Activated CD8-positive, alpha-beta T cell treated with anti-CD3 and anti-CD28 coated beads, Interleukin-2, amount 10 ng/mL, durations not matched to agents 7 days and 5 days (primary cell): Measurements from ENCODE around the gene CNDP1. TPM values are rescaled to one million over a fixed set of nuclear protein-coding genes. Genes with fewer than 3 reads are reported as not detected.

Experiments used
- ATAC-seq: fragments of 150-1000 bp; cut with Tn5 transposase; one replicate; pipeline ENCODE4 v1.10.0; 2021; ENCODE audit warnings: moderate library complexity
- CTCF ChIA-PET: fragments of 350-600 bp; sonication (Branson Sonifier 250); formaldehyde crosslinking; loops from one replicate; lab custom pipeline; 2021; ENCODE audit warnings: antibody characterized with exemption; lab: Charles Lee
- POLR2A ChIA-PET: fragments of 350-600 bp; sonication (Branson Sonifier 250); formaldehyde crosslinking; loops from one replicate; lab custom pipeline; 2021; ENCODE audit warnings: antibody characterized with exemption; lab: Charles Lee
- DNase-seq: peaks from one replicate; pipeline ENCODE4 v3.0.0-alpha.2; 2020
- H3K27ac Mint-ChIP-seq: one replicate; pipeline ENCODE4 v1.8.0; 2021; ENCODE audit warnings: mild to moderate bottlenecking, mixed read lengths
- H3K27me3 Mint-ChIP-seq: one replicate; pipeline ENCODE4 v1.8.0; 2021; ENCODE audit warnings: low read depth, mixed read lengths
- H3K36me3 Mint-ChIP-seq: one replicate; pipeline ENCODE4 v1.8.0; 2021; ENCODE audit warnings: low read depth, mixed read lengths
- H3K4me1 Mint-ChIP-seq: one replicate; pipeline ENCODE4 v1.8.0; 2021; ENCODE audit warnings: low read depth, mixed read lengths
- H3K4me3 Mint-ChIP-seq: one replicate; pipeline ENCODE4 v1.8.0; 2021; ENCODE audit warnings: mild to moderate bottlenecking, mixed read lengths
- H3K9me3 Mint-ChIP-seq: one replicate; pipeline ENCODE4 v1.8.0; 2022; ENCODE audit warnings: mixed read lengths; ENCODE audit not compliant: insufficient read depth
- total RNA-seq, 2 experiments: library from RNA; stranded (reverse); gene quantifications; one replicate each; pipeline ENCODE4 v1.2.3, GENCODE V29; 2021

CNDP1 gene
- total RNA-seq, 2 experiments from 2014 or later, result not detected

DNA sequence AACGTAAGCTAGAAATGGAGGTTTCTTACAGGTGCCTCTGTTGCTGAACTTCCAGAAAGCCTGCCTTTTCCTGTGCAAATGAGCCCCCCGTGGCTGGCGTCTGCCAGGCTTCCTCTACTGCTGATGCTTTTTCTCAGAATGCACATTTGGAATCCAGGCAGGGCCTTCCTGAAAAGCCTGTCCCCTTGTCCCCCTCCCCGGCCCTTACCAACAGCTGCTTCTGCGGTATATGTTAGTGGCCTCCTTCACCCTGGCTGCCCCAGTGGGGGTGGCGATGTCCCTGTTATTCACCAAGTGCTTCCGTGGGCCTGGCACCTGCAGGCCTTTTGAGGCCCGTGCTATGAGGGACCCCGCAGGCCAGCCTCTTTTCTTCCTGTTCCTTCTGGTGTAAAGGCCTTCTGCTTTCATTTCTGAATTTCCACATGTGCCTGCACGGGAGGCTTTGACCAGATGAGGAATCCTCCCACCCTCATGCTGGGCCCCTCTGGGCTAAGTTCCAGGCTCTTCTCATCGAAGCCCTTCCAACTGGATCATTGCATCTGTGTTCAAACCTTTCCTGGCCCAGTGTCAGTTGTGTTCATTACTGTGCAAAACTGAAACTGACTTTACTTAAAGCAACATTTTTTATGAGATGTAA is 27.7 kb upstream of the CNDP1 start:
- CTCF ChIA-PET, result no interaction called here

GRCh38 chr18:74507097-74507881 is 27.0 kb upstream of the CNDP1 start:
- peaks cover 61% of the 10 kb centered on the region for H3K36me3 Mint-ChIP-seq
- H3K9me3 Mint-ChIP-seq, result no peaks in the 10 kb centered on the region
- ChIA-PET CTCF (no interaction called here), POLR2A (no interaction called here)
- peaks cover 12% of the 10 kb centered on the region for H3K4me1 Mint-ChIP-seq
- peak overlapping the region; percentile 71 for H3K27ac Mint-ChIP-seq
- DNase-seq (no peak), ATAC-seq (no peak)
- no peak overlapping the region for H3K4me3 Mint-ChIP-seq
- H3K27me3 Mint-ChIP-seq, result no peaks in the 10 kb centered on the region

More for the DNA sequence above, 27.7 kb upstream of the CNDP1 start:
- no peak overlapping the region for H3K27ac Mint-ChIP-seq
- H3K27me3 Mint-ChIP-seq, result no peaks in the 10 kb centered on the region
- peaks cover 13% of the 10 kb centered on the region for H3K4me1 Mint-ChIP-seq
- H3K36me3 Mint-ChIP-seq, result peaks cover 64% of the 10 kb centered on the region
- no peaks in the 10 kb centered on the region for H3K9me3 Mint-ChIP-seq
- DNase-seq, result no peak
- POLR2A ChIA-PET, result no interaction called here
- H3K4me3 Mint-ChIP-seq, result no peak overlapping the region
- ATAC-seq, result no peak

DNA sequence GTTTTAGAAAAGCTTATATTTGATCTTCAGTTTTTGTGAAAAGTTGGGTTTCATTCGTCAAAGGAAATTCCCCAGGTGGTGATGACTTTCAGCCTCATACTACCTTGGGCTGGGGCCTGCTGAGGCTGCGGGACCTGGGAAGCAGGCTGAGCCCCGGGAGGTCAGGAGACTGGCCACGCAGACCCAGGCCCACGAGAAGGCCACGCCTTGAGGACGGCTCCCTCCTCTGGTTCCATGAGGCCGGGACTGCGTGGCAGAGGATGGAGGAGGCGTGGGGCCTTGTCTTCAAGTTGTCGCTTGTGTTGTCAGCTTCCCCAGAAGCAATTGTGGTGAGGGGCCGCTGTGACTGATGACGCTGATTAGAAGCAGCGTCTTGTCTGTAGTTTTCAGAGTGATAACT is 26.4 kb upstream of the CNDP1 start:
- Mint-ChIP-seq H3K27ac (peak overlapping the region; percentile 3), H3K36me3 (peaks cover 60% of the 10 kb centered on the region)
- POLR2A ChIA-PET, result no interaction called here

GRCh38 chr18:74508366-74508765 is 25.9 kb upstream of the CNDP1 start:
- ChIA-PET CTCF (interaction anchor here (0.9 to 1.0 kb wide), 2 partner anchors 15 to 155 kb away, joined by 3 read pairs; no protein-coding TSS in a partner anchor), POLR2A (no interaction called here)
- Mint-ChIP-seq H3K27ac (no peak overlapping the region), H3K27me3 (no peaks in the 10 kb centered on the region), H3K9me3 (no peaks in the 10 kb centered on the region), H3K36me3 (peaks cover 59% of the 10 kb centered on the region), H3K4me1 (peaks cover 12% of the 10 kb centered on the region), H3K4me3 (no peak overlapping the region)
- no peak for ATAC-seq
- DNase-seq, result no peak

More for the DNA sequence above, 26.4 kb upstream of the CNDP1 start:
- peaks cover 12% of the 10 kb centered on the region for H3K4me1 Mint-ChIP-seq
- DNase-seq (no peak), ATAC-seq (no peak)
- no peaks in the 10 kb centered on the region for H3K27me3 Mint-ChIP-seq
- CTCF ChIA-PET, result no interaction called here
- H3K9me3 Mint-ChIP-seq, result no peaks in the 10 kb centered on the region
- H3K4me3 Mint-ChIP-seq, result no peak overlapping the region

- H3K36me3 Mint-ChIP-seq, result peaks cover 58% of the 10 kb centered on the region
- H3K9me3 Mint-ChIP-seq, result no peaks in the 10 kb centered on the region
These were observed 25.5 kb upstream of the CNDP1 start for GRCh38 chr18:74508821-74509225.

DNA sequence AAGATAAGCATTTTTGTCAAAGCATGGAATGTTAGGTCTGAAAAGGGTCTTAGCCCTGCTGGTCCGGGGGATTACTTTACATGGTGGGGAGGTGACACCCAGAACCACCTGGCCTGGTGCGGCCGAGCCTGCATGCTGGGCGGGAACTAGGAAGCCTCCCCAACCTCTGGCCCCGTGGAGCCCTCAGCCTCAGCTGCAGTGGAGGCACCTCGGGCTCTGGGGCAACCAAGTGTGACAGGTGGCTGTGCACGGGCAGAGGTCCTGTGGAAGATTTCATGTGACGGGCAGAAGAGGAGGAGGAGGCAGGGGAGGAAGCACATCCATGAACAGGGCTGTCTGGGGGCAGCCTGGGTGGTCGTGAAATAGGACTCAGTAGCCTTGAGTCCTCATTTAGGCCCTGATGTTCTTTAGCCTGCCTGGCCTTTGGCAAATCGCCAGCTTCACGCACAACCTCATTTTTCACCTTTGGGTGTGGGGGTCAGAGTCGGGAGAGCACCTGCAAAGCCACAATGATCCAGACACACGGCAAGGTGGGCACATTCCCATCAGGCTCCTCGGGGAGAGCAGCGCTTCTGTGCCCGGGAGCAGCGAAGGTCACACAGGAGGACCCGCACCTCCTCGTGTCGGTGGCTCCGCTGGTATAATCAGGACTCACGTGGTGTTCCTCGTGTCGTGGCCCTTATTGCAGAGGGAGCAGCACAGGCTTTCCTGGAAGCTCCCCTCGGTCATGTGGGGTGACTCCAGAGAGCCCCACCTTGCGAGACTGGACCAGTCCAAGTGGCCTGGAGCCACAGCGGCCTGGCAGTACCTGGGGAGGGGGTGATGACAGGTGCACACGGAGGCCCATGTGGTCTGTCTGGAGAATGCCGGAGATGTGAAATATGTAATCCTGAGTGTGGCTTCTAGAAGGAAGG is 24.2 kb upstream of the CNDP1 start:
- Mint-ChIP-seq H3K4me1 (peaks cover 12% of the 10 kb centered on the region), H3K27me3 (no peaks in the 10 kb centered on the region), H3K9me3 (no peaks in the 10 kb centered on the region), H3K27ac (no peak overlapping the region), H3K4me3 (no peak overlapping the region), H3K36me3 (peaks cover 58% of the 10 kb centered on the region)
- ChIA-PET CTCF (interaction anchor here (1.5 kb wide), 1 partner anchor 42 kb away, joined by 3 read pairs; no protein-coding TSS in a partner anchor), POLR2A (no interaction called here)
- DNase-seq (no peak), ATAC-seq (no peak)

More at GRCh38 chr18:74508821-74509225, 25.5 kb upstream of the CNDP1 start:
- DNase-seq (no peak), ATAC-seq (no peak)
- POLR2A ChIA-PET, result no interaction called here
- CTCF ChIA-PET, result interaction anchor here (0.9 to 1.0 kb wide), 2 partner anchors 15 to 156 kb away, joined by 3 read pairs; no protein-coding TSS in a partner anchor
- H3K4me3 Mint-ChIP-seq, result no peak overlapping the region
- H3K4me1 Mint-ChIP-seq, result peaks cover 12% of the 10 kb centered on the region
- no peaks in the 10 kb centered on the region for H3K27me3 Mint-ChIP-seq
- H3K27ac Mint-ChIP-seq, result no peak overlapping the region

DNA sequence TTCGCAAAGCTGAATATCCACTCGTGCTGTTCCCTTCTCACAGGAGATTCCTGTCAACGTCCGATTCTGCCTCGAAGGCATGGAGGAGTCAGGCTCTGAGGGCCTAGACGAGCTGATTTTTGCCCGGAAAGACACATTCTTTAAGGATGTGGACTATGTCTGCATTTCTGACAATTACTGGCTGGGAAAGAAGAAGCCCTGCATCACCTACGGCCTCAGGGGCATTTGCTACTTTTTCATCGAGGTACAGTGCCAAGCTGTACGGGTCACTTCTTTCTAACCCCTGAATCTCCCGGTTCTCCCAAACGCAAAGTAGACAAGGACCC is 23.6 kb upstream of the CNDP1 start:
- no peak for ATAC-seq
- DNase-seq, result no peak
- H3K4me1 Mint-ChIP-seq, result peaks cover 12% of the 10 kb centered on the region
- no peaks in the 10 kb centered on the region for H3K27me3 Mint-ChIP-seq
- POLR2A ChIA-PET, result no interaction called here
- no peak overlapping the region for H3K27ac Mint-ChIP-seq
- no peak overlapping the region for H3K4me3 Mint-ChIP-seq
- peaks cover 56% of the 10 kb centered on the region for H3K36me3 Mint-ChIP-seq
- CTCF ChIA-PET, result interaction anchor here (1.5 kb wide), 1 partner anchor 41 kb away, joined by 3 read pairs; no protein-coding TSS in a partner anchor
- no peaks in the 10 kb centered on the region for H3K9me3 Mint-ChIP-seq

DNA sequence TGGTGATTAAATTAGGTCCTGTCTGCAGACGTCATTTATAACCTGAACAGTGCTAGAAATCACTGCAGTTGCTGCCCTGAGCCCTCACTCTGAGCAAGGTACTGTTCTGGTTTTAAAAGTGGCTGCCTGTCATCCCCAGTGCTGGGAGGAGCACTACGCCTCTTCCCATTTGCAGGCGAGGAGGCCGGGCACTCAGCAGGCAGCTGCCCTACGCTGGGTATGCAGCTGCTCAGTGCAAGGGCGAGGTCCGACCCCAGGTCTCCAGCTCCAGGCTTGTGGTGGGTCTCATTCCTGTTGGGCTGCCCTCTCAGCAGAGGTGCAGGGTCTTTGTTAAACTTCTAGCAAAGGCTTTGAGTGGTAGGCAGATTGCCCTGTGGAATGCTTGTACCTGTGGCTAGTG is 22.5 kb upstream of the CNDP1 start:
- peaks cover 57% of the 10 kb centered on the region for H3K36me3 Mint-ChIP-seq
- ATAC-seq (no peak), DNase-seq (no peak)
- ChIA-PET POLR2A (no interaction called here), CTCF (no interaction called here)
- H3K4me3 Mint-ChIP-seq, result no peak overlapping the region
- no peaks in the 10 kb centered on the region for H3K27me3 Mint-ChIP-seq
- peaks cover 10% of the 10 kb centered on the region for H3K4me1 Mint-ChIP-seq
- H3K9me3 Mint-ChIP-seq, result no peaks in the 10 kb centered on the region
- H3K27ac Mint-ChIP-seq, result no peak overlapping the region

- ChIA-PET CTCF (no interaction called here), POLR2A (no interaction called here)
- Mint-ChIP-seq H3K9me3 (no peaks in the 10 kb centered on the region), H3K27me3 (no peaks in the 10 kb centered on the region), H3K27ac (no peak overlapping the region), H3K4me3 (no peak overlapping the region), H3K36me3 (peaks cover 54% of the 10 kb centered on the region), H3K4me1 (peaks cover 5% of the 10 kb centered on the region)
- no peak for DNase-seq
- no peak for ATAC-seq
These were observed 21.8 kb upstream of the CNDP1 start for GRCh38 chr18:74512321-74513053.

DNA sequence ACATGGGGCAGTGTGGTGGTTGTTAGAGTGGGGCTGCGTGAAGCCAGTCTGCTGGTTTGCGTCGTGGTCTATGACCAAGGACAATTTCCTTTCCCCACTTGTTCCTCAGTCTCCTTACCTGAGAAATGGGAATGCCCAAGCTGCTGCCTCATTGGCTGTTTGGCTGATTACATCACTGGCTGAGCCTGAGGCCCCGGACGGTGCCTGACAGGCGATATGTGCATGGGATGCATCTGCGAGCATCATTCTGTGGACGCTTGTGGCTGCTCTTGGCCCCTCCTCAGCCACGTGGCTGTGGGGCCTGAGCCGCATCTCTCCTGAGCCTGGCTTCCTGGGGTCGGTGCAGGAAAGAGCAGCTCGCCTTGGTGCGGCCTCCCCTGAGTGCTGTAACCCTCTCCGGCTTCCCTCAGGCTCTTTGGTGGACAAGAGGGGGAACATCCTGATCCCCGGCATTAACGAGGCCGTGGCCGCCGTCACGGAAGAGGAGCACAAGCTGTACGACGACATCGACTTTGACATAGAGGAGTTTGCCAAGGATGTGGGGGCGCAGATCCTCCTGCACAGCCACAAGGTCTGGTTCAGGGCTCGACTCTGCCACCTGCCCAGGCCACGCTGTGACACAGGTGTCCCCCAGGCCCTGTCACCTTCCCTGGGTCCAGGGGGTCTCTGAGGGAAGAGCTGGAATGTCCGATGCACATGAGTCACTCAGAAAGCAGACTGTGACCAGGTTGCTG is 21.0 kb upstream of the CNDP1 start:
- POLR2A ChIA-PET, result no interaction called here
- CTCF ChIA-PET, result no interaction called here
- DNase-seq (no peak), ATAC-seq (no peak)
- Mint-ChIP-seq H3K27me3 (no peaks in the 10 kb centered on the region), H3K9me3 (no peaks in the 10 kb centered on the region), H3K4me3 (no peak overlapping the region), H3K4me1 (no peaks in the 10 kb centered on the region), H3K27ac (no peak overlapping the region), H3K36me3 (peaks cover 51% of the 10 kb centered on the region)

DNA sequence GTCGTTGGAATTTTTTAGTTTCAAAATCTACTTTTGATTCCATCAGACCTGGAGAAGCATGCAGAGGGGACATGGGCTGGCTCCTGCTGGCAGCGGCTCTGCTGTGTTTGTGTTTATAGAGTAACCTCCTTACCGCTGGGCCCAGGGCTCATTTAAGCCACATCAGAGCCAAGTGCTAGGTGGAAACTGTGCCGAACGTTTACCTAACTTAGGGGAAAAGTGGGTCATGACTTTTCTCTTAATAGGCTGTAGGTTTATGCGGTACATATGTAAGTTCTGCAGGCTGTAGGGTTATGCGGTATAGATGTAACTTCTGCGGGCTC is 20.5 kb upstream of the CNDP1 start:
- POLR2A ChIA-PET, result no interaction called here
- Mint-ChIP-seq H3K4me3 (no peak overlapping the region), H3K27me3 (no peaks in the 10 kb centered on the region), H3K9me3 (no peaks in the 10 kb centered on the region), H3K36me3 (peaks cover 47% of the 10 kb centered on the region), H3K27ac (no peak overlapping the region), H3K4me1 (no peaks in the 10 kb centered on the region)
- CTCF ChIA-PET, result no interaction called here
- DNase-seq (no peak), ATAC-seq (no peak)
